Measurements from ENCODE around the gene TSSK1B. TPM values are rescaled to one million over a fixed set of nuclear protein-coding genes. Genes with fewer than 3 reads are reported as not detected.
"Not testable (repeated sequence)": the region's sequence is repeated elsewhere in the genome, so short reads cannot be mapped to it uniquely, and the experiment has no call there.

The TSSK1B gene
- total RNA-seq, 1 donor from 2014 or later: not detected

- H3K4me3 Mint-ChIP-seq: no peak overlapping the region
- no peaks in the 10 kb centered on the region for H3K36me3 Mint-ChIP-seq (ENCODE audit: low read depth)
- no peak for DNase-seq
- peaks cover 15% of the 10 kb centered on the region for H3K27me3 Mint-ChIP-seq
- no peak overlapping the region for H3K27ac Mint-ChIP-seq
- intact Hi-C loops (cut with micrococcal nuclease): no loop called here
- peaks cover 3% of the 10 kb centered on the region for H3K4me1 Mint-ChIP-seq
- no peaks in the 10 kb centered on the region for H3K9me3 Mint-ChIP-seq
Measured at GRCh38 chr5:113435575-113435974, 786 bp upstream of the TSSK1B start.

- H3K36me3 Mint-ChIP-seq (ENCODE audit: low read depth): no peaks in the 10 kb centered on the region
- peaks cover 3% of the 10 kb centered on the region for H3K4me1 Mint-ChIP-seq
- DNase-seq: no peak
- no peak overlapping the region for H3K27ac Mint-ChIP-seq
- intact Hi-C loops (cut with micrococcal nuclease): no loop called here
- no peak overlapping the region for H3K4me3 Mint-ChIP-seq
- H3K27me3 Mint-ChIP-seq: peaks cover 10% of the 10 kb centered on the region
- no peaks in the 10 kb centered on the region for H3K9me3 Mint-ChIP-seq
Measured at GRCh38 chr5:113433862-113434612, 752 bp downstream of the TSSK1B start.

GRCh38 chr5:113433071-113433470 lies 1.7 kb downstream of the TSSK1B start:
- Mint-ChIP-seq H3K27me3 (peaks cover 12% of the 10 kb centered on the region), H3K27ac (no peak overlapping the region), H3K4me3 (no peak overlapping the region), H3K9me3 (no peaks in the 10 kb centered on the region), H3K4me1 (peaks cover 3% of the 10 kb centered on the region), H3K36me3 (ENCODE audit: low read depth) (no peaks in the 10 kb centered on the region)
- no peak for DNase-seq
- intact Hi-C loops (cut with micrococcal nuclease): no loop called here

GRCh38 chr5:113427871-113428574 lies 6.8 kb downstream of the TSSK1B start:
- Mint-ChIP-seq H3K9me3 (no peaks in the 10 kb centered on the region), H3K27me3 (peaks cover 10% of the 10 kb centered on the region), H3K36me3 (ENCODE audit: low read depth) (no peaks in the 10 kb centered on the region), H3K27ac (no peak overlapping the region), H3K4me1 (no peaks in the 10 kb centered on the region), H3K4me3 (no peak overlapping the region)
- DNase-seq: no peak
- intact Hi-C loops (cut with micrococcal nuclease): no loop called here

GRCh38 chr5:113425909-113426308 lies 8.9 kb downstream of the TSSK1B start:
- intact Hi-C loops (cut with micrococcal nuclease): no loop called here
- no peak for DNase-seq
- no peak overlapping the region for H3K4me3 Mint-ChIP-seq
- H3K27me3 Mint-ChIP-seq: peaks cover 17% of the 10 kb centered on the region
- H3K9me3 Mint-ChIP-seq: no peaks in the 10 kb centered on the region
- no peaks in the 10 kb centered on the region for H3K36me3 Mint-ChIP-seq (ENCODE audit: low read depth)
- no peaks in the 10 kb centered on the region for H3K4me1 Mint-ChIP-seq
- no peak overlapping the region for H3K27ac Mint-ChIP-seq

GRCh38 chr5:113421693-113422092 lies 13.1 kb downstream of the TSSK1B start:
- DNase-seq: no peak
- no peaks in the 10 kb centered on the region for H3K4me1 Mint-ChIP-seq
- H3K27me3 Mint-ChIP-seq: peaks cover 13% of the 10 kb centered on the region
- no peaks in the 10 kb centered on the region for H3K9me3 Mint-ChIP-seq
- no peak overlapping the region for H3K4me3 Mint-ChIP-seq
- H3K36me3 Mint-ChIP-seq (ENCODE audit: low read depth): no peaks in the 10 kb centered on the region
- H3K27ac Mint-ChIP-seq: no peak overlapping the region
- intact Hi-C loops (cut with micrococcal nuclease): no loop called here

- no peak overlapping the region for H3K4me3 Mint-ChIP-seq
- no peak for DNase-seq
- intact Hi-C loops (cut with micrococcal nuclease): no loop called here
- H3K4me1 Mint-ChIP-seq: no peaks in the 10 kb centered on the region
- peaks cover 17% of the 10 kb centered on the region for H3K27me3 Mint-ChIP-seq
- H3K9me3 Mint-ChIP-seq: no peaks in the 10 kb centered on the region
- no peak overlapping the region for H3K27ac Mint-ChIP-seq
- H3K36me3 Mint-ChIP-seq (ENCODE audit: low read depth): no peaks in the 10 kb centered on the region
Measured at GRCh38 chr5:113405530-113405929, 29.3 kb downstream of the TSSK1B start.

- H3K4me3 Mint-ChIP-seq: no peak overlapping the region
- H3K36me3 Mint-ChIP-seq (ENCODE audit: low read depth): no peaks in the 10 kb centered on the region
- H3K27me3 Mint-ChIP-seq: peaks cover 17% of the 10 kb centered on the region
- DNase-seq: no peak
- no peak overlapping the region for H3K27ac Mint-ChIP-seq
- no peaks in the 10 kb centered on the region for H3K9me3 Mint-ChIP-seq
- intact Hi-C loops (cut with micrococcal nuclease): no loop called here
- no peaks in the 10 kb centered on the region for H3K4me1 Mint-ChIP-seq
Measured at GRCh38 chr5:113404269-113404668, 30.5 kb downstream of the TSSK1B start.

GRCh38 chr5:113397986-113398385 lies 36.8 kb downstream of the TSSK1B start:
- H3K36me3 Mint-ChIP-seq (ENCODE audit: low read depth); DNase-seq; H3K4me3 Mint-ChIP-seq; H3K9me3 Mint-ChIP-seq; intact Hi-C loops (cut with micrococcal nuclease); H3K4me1 Mint-ChIP-seq; H3K27ac Mint-ChIP-seq: not testable (repeated sequence)
- H3K27me3 Mint-ChIP-seq: peaks cover 20% of the 10 kb centered on the region

- H3K27me3 Mint-ChIP-seq: peaks cover 20% of the 10 kb centered on the region
- no peak overlapping the region for H3K4me3 Mint-ChIP-seq
- H3K4me1 Mint-ChIP-seq: no peaks in the 10 kb centered on the region
- no peaks in the 10 kb centered on the region for H3K9me3 Mint-ChIP-seq
- no peak for DNase-seq
- H3K27ac Mint-ChIP-seq: no peak overlapping the region
- intact Hi-C loops (cut with micrococcal nuclease): no loop called here
- no peaks in the 10 kb centered on the region for H3K36me3 Mint-ChIP-seq (ENCODE audit: low read depth)
Measured at GRCh38 chr5:113397046-113397445, 37.7 kb downstream of the TSSK1B start.

GRCh38 chr5:113394658-113395057 lies 40.1 kb downstream of the TSSK1B start:
- Mint-ChIP-seq H3K27me3 (peaks cover 28% of the 10 kb centered on the region), H3K4me1 (no peaks in the 10 kb centered on the region), H3K27ac (no peak overlapping the region), H3K4me3 (no peak overlapping the region), H3K9me3 (no peaks in the 10 kb centered on the region), H3K36me3 (ENCODE audit: low read depth) (no peaks in the 10 kb centered on the region)
- intact Hi-C loops (cut with micrococcal nuclease): no loop called here
- DNase-seq: no peak

- H3K4me3 Mint-ChIP-seq: no peak overlapping the region
- H3K27ac Mint-ChIP-seq: no peak overlapping the region
- intact Hi-C loops (cut with micrococcal nuclease): no loop called here
- no peaks in the 10 kb centered on the region for H3K4me1 Mint-ChIP-seq
- H3K9me3 Mint-ChIP-seq: no peaks in the 10 kb centered on the region
- H3K36me3 Mint-ChIP-seq (ENCODE audit: low read depth): no peaks in the 10 kb centered on the region
- no peak for DNase-seq
- H3K27me3 Mint-ChIP-seq: peaks cover 41% of the 10 kb centered on the region
Measured at GRCh38 chr5:113390224-113390623, 44.6 kb downstream of the TSSK1B start.

GRCh38 chr5:113389116-113389515 lies 45.7 kb downstream of the TSSK1B start:
- Mint-ChIP-seq H3K9me3 (no peaks in the 10 kb centered on the region), H3K4me3 (no peak overlapping the region), H3K27me3 (peaks cover 42% of the 10 kb centered on the region), H3K36me3 (ENCODE audit: low read depth) (no peaks in the 10 kb centered on the region), H3K4me1 (no peaks in the 10 kb centered on the region), H3K27ac (no peak overlapping the region)
- intact Hi-C loops (cut with micrococcal nuclease): no loop called here
- DNase-seq: no peak

- no peak overlapping the region for H3K4me3 Mint-ChIP-seq
- no peaks in the 10 kb centered on the region for H3K9me3 Mint-ChIP-seq
- H3K27ac Mint-ChIP-seq: no peak overlapping the region
- H3K4me1 Mint-ChIP-seq: no peaks in the 10 kb centered on the region
- no peaks in the 10 kb centered on the region for H3K36me3 Mint-ChIP-seq (ENCODE audit: low read depth)
- DNase-seq: no peak
- peaks cover 39% of the 10 kb centered on the region for H3K27me3 Mint-ChIP-seq
- intact Hi-C loops (cut with micrococcal nuclease): no loop called here
Measured at GRCh38 chr5:113387844-113388243, 46.9 kb downstream of the TSSK1B start.

Measured in activated CD4-positive, alpha-beta T cell treated with anti-CD3 and anti-CD28 coated beads, Interleukin-2, amount 10 ng/mL, durations not matched to agents 24 days and 14 days (primary cell).